GM19438 (cell line): ENCODE data around the gene ZSCAN30.

Experiments
- ATAC-seq: cut with Tn5 transposase; IDR thresholded peaks from one replicate; pipeline ENCODE4 v1.9.1; 2021; ENCODE audit warnings: low read depth; ENCODE audit not compliant: unreplicated experiment

The ZSCAN30 gene

GRCh38 chr18:35290094-35290735 is at the start of gene ZSCAN30:
Gene ZSCAN30, minus strand, starts transcription at chr18:35290229. Its CDS starts 25,877 bp downstream, at chr18:35264352.
- ATAC-seq, result peak; percentile 95

- ATAC-seq, result no peak
Measured at GRCh38 chr18:35337286-35337685, 47.3 kb upstream of the ZSCAN30 start.

GRCh38 chr18:35335866-35336265 is 45.8 kb upstream of the ZSCAN30 start:
- no peak for ATAC-seq

GRCh38 chr18:35334821-35335220 is 44.8 kb upstream of the ZSCAN30 start:
- ATAC-seq, result no peak

- ATAC-seq, result no peak
Measured at GRCh38 chr18:35334212-35334611, 44.2 kb upstream of the ZSCAN30 start.

GRCh38 chr18:35331367-35332087 is 41.5 kb upstream of the ZSCAN30 start:
- no peak for ATAC-seq

GRCh38 chr18:35328868-35329267 is 38.8 kb upstream of the ZSCAN30 start:
- no peak for ATAC-seq

GRCh38 chr18:35326695-35327387 is 36.8 kb upstream of the ZSCAN30 start:
- ATAC-seq, result no peak

GRCh38 chr18:35324926-35325655 is 35.1 kb upstream of the ZSCAN30 start:
- ATAC-seq, result no peak

GRCh38 chr18:35322486-35323458 is 32.7 kb upstream of the ZSCAN30 start:
- no peak for ATAC-seq

- ATAC-seq, result no peak
Measured at GRCh38 chr18:35311496-35311895, 21.5 kb upstream of the ZSCAN30 start.

- ATAC-seq, result no peak
Measured at GRCh38 chr18:35306588-35307250, 16.7 kb upstream of the ZSCAN30 start.

GRCh38 chr18:35303610-35304009 is 13.6 kb upstream of the ZSCAN30 start:
- no peak for ATAC-seq

- no peak for ATAC-seq
Measured at GRCh38 chr18:35296060-35296459, 6.0 kb upstream of the ZSCAN30 start.

GRCh38 chr18:35291166-35291565 is 1.1 kb upstream of the ZSCAN30 start:
- no peak for ATAC-seq

- peak; percentile 24 for ATAC-seq
Measured at GRCh38 chr18:35289727-35290093, 319 bp downstream of the ZSCAN30 start.

- ATAC-seq, result no peak
Measured at GRCh38 chr18:35289293-35289692, 736 bp downstream of the ZSCAN30 start.

- no peak for ATAC-seq
Measured at GRCh38 chr18:35284841-35285240, 5.2 kb downstream of the ZSCAN30 start.
